Activated naive CD4-positive, alpha-beta T cell treated with anti-CD3 and anti-CD28 coated beads, Interleukin-2, amount 50 U/mL, for 16 hours (primary cell): ENCODE measurements around the gene TOX4.
"Not testable (repeated sequence)": the region's sequence is repeated elsewhere in the genome, so short reads cannot be mapped to it uniquely, and the experiment has no call there.

Source experiments
- DNase-seq: peaks from one replicate; pipeline ENCODE4 v3.0.0-alpha.2; 2020

The TOX4 gene

GRCh38 chr14:21476925-21477681 lies at the start of gene TOX4, which contains the start of gene RAB2B:
TSS of gene TOX4 (plus strand) at chr14:21477195. CDS start at chr14:21477279, 84 bp downstream.
TSS of gene RAB2B (minus strand) at chr14:21476959. CDS start at chr14:21476872, 87 bp downstream.
- DNase-seq, result peak; percentile 93

GRCh38 chr14:21428930-21429329 lies 48.1 kb upstream of the TOX4 start:
- DNase-seq, result no peak

- DNase-seq, result no peak
These were observed 45.9 kb upstream of the TOX4 start for GRCh38 chr14:21431126-21431525.

- no peak for DNase-seq
These were observed 40.4 kb upstream of the TOX4 start for GRCh38 chr14:21436567-21437062.

- DNase-seq, result peak; percentile 99
These were observed 39.7 kb upstream of the TOX4 start for GRCh38 chr14:21437063-21437901.

- DNase-seq, result no peak
These were observed 36.1 kb upstream of the TOX4 start for GRCh38 chr14:21440859-21441258.

- not testable (repeated sequence) for DNase-seq
These were observed 34.3 kb upstream of the TOX4 start for GRCh38 chr14:21442657-21443056.

GRCh38 chr14:21449899-21450216 lies 27.1 kb upstream of the TOX4 start:
- no peak for DNase-seq

- DNase-seq, result no peak
These were observed 22.0 kb upstream of the TOX4 start for GRCh38 chr14:21454843-21455544.

- DNase-seq, result no peak
These were observed 21.4 kb upstream of the TOX4 start for GRCh38 chr14:21455592-21455911.

- DNase-seq, result peak; percentile 99
These were observed 20.9 kb upstream of the TOX4 start, which contains the start of gene CHD8 for GRCh38 chr14:21455912-21456667. TSS of gene CHD8 (minus strand) at chr14:21456123. CDS start at chr14:21431643, 24,480 bp downstream.

- no peak for DNase-seq
These were observed 9.4 kb upstream of the TOX4 start for GRCh38 chr14:21467616-21468015.

- no peak for DNase-seq
These were observed 1.1 kb upstream of the TOX4 start for GRCh38 chr14:21475767-21476522.

- no peak for DNase-seq
These were observed 471 bp upstream of the TOX4 start for GRCh38 chr14:21476523-21476924.

GRCh38 chr14:21486640-21487087 lies 9.7 kb downstream of the TOX4 start:
- DNase-seq, result no peak

- DNase-seq, result no peak
These were observed 18.1 kb downstream of the TOX4 start for GRCh38 chr14:21494902-21495762.

GRCh38 chr14:21496453-21496852 lies 19.5 kb downstream of the TOX4 start:
- no peak for DNase-seq

- DNase-seq, result no peak
These were observed 21.8 kb downstream of the TOX4 start for GRCh38 chr14:21498540-21499526.

- DNase-seq, result no peak
These were observed 24.6 kb downstream of the TOX4 start for GRCh38 chr14:21501568-21501967.
